ENCODE measurements around the gene SERINC4. TPM values are rescaled to one million over a fixed set of nuclear protein-coding genes. Genes with fewer than 3 reads are reported as not detected.
"Not testable (repeated sequence)": the region's sequence is repeated elsewhere in the genome, so short reads cannot be mapped to it uniquely, and the experiment has no call there.

Gene SERINC4
- total RNA-seq, 6 experiments from 2014 or later: 0.22 to 0.26 TPM; not detected in 4

- 63% methylated on average over 6 of the region's 6 CpGs for WGBS (ENCODE audit: insufficient coverage, low coverage, low lambda C conversion rate, missing lambda C conversion rate)
- ATAC-seq (no peak), DNase-seq (no peak)
- Histone ChIP-seq H3K4me1 (peaks cover 0 to 17% (median 4%) of the 10 kb centered on the region in 4 donors), H3K27me3 (no peaks in the 10 kb centered on the region), H3K4me3 (no peak overlapping the region), H3K9me3 (no peaks in the 10 kb centered on the region), H3K27ac (no peak overlapping the region), H3K36me3 (no peaks in the 10 kb centered on the region)
- no peak for TF ChIP-seq POLR2A (IDR thresholded peaks at IDR 0.05)
- TF ChIP-seq, protein P1, sequence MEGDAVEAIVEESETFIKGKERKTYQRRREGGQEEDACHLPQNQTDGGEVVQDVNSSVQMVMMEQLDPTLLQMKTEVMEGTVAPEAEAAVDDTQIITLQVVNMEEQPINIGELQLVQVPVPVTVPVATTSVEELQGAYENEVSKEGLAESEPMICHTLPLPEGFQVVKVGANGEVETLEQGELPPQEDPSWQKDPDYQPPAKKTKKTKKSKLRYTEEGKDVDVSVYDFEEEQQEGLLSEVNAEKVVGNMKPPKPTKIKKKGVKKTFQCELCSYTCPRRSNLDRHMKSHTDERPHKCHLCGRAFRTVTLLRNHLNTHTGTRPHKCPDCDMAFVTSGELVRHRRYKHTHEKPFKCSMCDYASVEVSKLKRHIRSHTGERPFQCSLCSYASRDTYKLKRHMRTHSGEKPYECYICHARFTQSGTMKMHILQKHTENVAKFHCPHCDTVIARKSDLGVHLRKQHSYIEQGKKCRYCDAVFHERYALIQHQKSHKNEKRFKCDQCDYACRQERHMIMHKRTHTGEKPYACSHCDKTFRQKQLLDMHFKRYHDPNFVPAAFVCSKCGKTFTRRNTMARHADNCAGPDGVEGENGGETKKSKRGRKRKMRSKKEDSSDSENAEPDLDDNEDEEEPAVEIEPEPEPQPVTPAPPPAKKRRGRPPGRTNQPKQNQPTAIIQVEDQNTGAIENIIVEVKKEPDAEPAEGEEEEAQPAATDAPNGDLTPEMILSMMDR (IDR thresholded peaks at IDR 0.05): no peak
- intact Hi-C loops (cut with DNase I): no loop called here
Measured at GRCh38 chr15:43828061-43828657, 28.1 kb upstream of the SERINC4 start.

- H3K4me1 ChIP-seq: peaks cover 0 to 17% (median 5%) of the 10 kb centered on the region in 4 donors
- H3K27me3 ChIP-seq: no peaks in the 10 kb centered on the region
- peak; percentile 12 for TF ChIP-seq POLR2A (IDR thresholded peaks at IDR 0.05)
- TF ChIP-seq, protein P1 (IDR thresholded peaks at IDR 0.05): no peak
Measured at GRCh38 chr15:43826508-43827341, 26.7 kb upstream of the SERINC4 start, which contains the start of gene WDR76. TSS of gene WDR76 (plus strand) at chr15:43827002. CDS start at chr15:43827033, 31 bp downstream.

DNA sequence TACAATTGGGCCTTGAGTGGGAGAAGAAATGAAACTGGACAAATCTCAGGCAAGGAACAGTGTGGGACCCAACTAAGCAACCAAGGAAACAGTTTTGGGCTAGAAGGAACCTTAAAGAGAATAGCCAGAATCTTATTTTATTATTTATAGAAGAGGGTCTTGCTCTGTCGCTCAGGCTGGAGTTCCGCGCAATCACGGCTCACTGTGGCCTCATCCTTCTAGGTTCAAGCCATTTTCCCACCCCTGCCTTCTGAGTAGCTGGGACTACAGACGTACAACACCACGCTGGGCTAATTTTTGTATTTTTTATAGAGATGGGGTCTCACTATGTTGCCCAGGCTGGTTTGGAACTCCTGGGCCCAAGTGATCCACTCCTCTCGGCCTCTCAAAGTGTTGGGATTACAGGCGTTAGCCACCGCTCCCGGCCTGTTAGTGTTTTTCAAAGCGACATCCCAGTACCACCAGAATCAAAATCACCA lies 26.0 kb upstream of the SERINC4 start:
- Histone ChIP-seq H3K27ac (no peak overlapping the region), H3K4me1 (peaks cover 0 to 20% (median 5%) of the 10 kb centered on the region in 4 donors), H3K36me3 (no peaks in the 10 kb centered on the region), H3K27me3 (no peaks in the 10 kb centered on the region), H3K9me3 (no peaks in the 10 kb centered on the region), H3K4me3 (peak overlapping the region in 2 of 3 donors; percentile 46 to 57)
- DNase-seq (no peak), ATAC-seq (no peak)
- intact Hi-C loops (cut with DNase I): no loop called here
- no peak for TF ChIP-seq POLR2A (IDR thresholded peaks at IDR 0.05)
- 91% methylated on average over 11 of the region's 11 CpGs for WGBS (ENCODE audit: insufficient coverage, low coverage, low lambda C conversion rate, missing lambda C conversion rate)

More at GRCh38 chr15:43826508-43827341, 26.7 kb upstream of the SERINC4 start, which contains the start of gene WDR76:
- H3K4me3 ChIP-seq: peak within 1 kb of the TSS; percentile 37 to 57 (median 46)
- intact Hi-C loops (cut with DNase I): no loop called here
- no peaks in the 10 kb centered on the region for H3K9me3 ChIP-seq
- peak; percentile 78 to 84 (median 84) for ATAC-seq
- WGBS (ENCODE audit: insufficient coverage, low coverage, low lambda C conversion rate, missing lambda C conversion rate): 15% methylated on average over 13 of the region's 48 CpGs
- no peak within 1 kb of the TSS for H3K27ac ChIP-seq
- peak; percentile 77 to 86 (median 83) for DNase-seq
- no peaks in the 10 kb centered on the region for H3K36me3 ChIP-seq

DNA sequence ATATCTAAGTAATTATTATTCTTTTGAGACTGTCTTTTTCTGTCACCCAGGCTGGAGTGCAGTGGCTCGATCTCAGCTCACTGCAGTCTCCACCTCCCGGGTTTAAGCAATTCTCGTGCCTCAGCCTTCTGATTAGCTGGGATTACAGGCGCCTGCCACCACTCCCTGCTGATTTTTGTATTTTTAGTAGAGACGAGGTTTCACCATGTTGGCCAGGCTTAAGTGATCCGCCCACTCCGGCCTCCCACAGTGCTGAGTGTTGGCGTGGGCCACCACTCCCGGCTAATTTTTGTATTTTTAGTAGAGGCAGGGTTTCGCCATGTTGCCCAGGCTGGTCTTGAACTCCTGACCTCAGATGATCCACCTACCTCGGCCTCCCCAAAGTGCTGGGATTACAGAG lies 25.3 kb upstream of the SERINC4 start:
- not testable (repeated sequence) for H3K9me3 ChIP-seq

GRCh38 chr15:43824302-43825246 lies 24.6 kb upstream of the SERINC4 start, which contains the start of gene MFAP1:
TSS of gene MFAP1 (minus strand) at chr15:43824690. CDS start at chr15:43824569, 121 bp downstream.
- Histone ChIP-seq H3K4me1 (peaks cover 0 to 20% (median 5%) of the 10 kb centered on the region in 4 donors), H3K9me3 (no peaks in the 10 kb centered on the region), H3K27ac (peak within 1 kb of the TSS; percentile 56 to 89 (median 83)), H3K36me3 (no peaks in the 10 kb centered on the region), H3K4me3 (peak within 1 kb of the TSS; percentile 63 to 86 (median 67)), H3K27me3 (no peaks in the 10 kb centered on the region)
- DNase-seq (peak; percentile 94 to 96 (median 96)), ATAC-seq (peak; percentile 95 to 97 (median 96))
- TF ChIP-seq, protein P1 (IDR thresholded peaks at IDR 0.05): no peak
- TF ChIP-seq POLR2A (IDR thresholded peaks at IDR 0.05): peak; percentile 86
- WGBS (ENCODE audit: insufficient coverage, low coverage, low lambda C conversion rate, missing lambda C conversion rate): 8% methylated on average over 45 of the region's 46 CpGs
- intact Hi-C loops (cut with DNase I): no loop called here

More for the DNA sequence above, 25.3 kb upstream of the SERINC4 start:
- peaks cover 0 to 20% (median 5%) of the 10 kb centered on the region in 4 donors for H3K4me1 ChIP-seq
- intact Hi-C loops (cut with DNase I); H3K36me3 ChIP-seq; ATAC-seq; H3K27me3 ChIP-seq; H3K27ac ChIP-seq; H3K4me3 ChIP-seq; DNase-seq: not testable (repeated sequence)
- WGBS (ENCODE audit: insufficient coverage, low coverage, low lambda C conversion rate, missing lambda C conversion rate): 92% methylated on average over 10 of the region's 11 CpGs

Data from right lobe of liver (tissue), 6 donors.